Measurements from ENCODE around the gene OLA1.

DNA sequence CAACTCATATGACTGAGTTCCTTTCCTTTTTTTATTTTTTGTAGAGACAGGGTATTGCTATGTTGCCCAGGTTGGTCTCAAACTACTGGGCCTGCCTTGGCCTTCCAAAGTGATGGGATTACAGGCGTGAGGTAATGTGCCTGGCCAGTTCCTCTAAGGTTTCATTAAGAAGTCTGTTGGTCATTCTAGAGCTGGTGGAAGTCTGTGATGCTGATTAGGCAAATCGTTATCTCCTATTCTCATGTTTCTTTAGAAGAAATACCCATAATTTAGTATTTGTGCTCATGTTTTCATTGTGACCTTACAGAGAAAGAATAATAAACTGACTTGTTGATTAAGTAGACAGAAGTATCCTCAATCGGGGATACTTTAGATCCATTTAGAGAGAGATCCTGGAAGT is 177.0 kb downstream of the OLA1 start:
- TF ChIP-seq, protein P1, sequence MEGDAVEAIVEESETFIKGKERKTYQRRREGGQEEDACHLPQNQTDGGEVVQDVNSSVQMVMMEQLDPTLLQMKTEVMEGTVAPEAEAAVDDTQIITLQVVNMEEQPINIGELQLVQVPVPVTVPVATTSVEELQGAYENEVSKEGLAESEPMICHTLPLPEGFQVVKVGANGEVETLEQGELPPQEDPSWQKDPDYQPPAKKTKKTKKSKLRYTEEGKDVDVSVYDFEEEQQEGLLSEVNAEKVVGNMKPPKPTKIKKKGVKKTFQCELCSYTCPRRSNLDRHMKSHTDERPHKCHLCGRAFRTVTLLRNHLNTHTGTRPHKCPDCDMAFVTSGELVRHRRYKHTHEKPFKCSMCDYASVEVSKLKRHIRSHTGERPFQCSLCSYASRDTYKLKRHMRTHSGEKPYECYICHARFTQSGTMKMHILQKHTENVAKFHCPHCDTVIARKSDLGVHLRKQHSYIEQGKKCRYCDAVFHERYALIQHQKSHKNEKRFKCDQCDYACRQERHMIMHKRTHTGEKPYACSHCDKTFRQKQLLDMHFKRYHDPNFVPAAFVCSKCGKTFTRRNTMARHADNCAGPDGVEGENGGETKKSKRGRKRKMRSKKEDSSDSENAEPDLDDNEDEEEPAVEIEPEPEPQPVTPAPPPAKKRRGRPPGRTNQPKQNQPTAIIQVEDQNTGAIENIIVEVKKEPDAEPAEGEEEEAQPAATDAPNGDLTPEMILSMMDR (IDR thresholded peaks at IDR 0.05): no peak
- TF ChIP-seq EZH2 (IDR thresholded peaks at IDR 0.05; ENCODE audit: borderline replicate concordance, insufficient read depth, low read depth, low read length, poor library complexity, severe bottlenecking): no peak

Data from B cell (primary cell).